WERI-Rb-1 (cell line): ENCODE results near the gene MZT2B.
"Not testable (repeated sequence)": the region's sequence is repeated elsewhere in the genome, so short reads cannot be mapped to it uniquely, and the experiment has no call there.

ENCODE experiments used
- DNase-seq: peaks from one replicate; pipeline ENCODE4 v3.0.0-alpha.2; 2020
- H3K27ac ChIP-seq: fragments of 250-450 bp; sonication (Bioruptor Pico); 2 replicates; pipeline ENCODE4 v1.5.1; 2020; ENCODE audit warnings: mild to moderate bottlenecking, moderate library complexity
- H3K27me3 ChIP-seq: fragments of 250-450 bp; sonication (Bioruptor Pico); 2 replicates; pipeline ENCODE4 v1.5.1; 2021; ENCODE audit warnings: mild to moderate bottlenecking, low read depth, moderate library complexity; ENCODE audit not compliant: insufficient read depth, severe bottlenecking
- H3K36me3 ChIP-seq: fragments of 250-450 bp; sonication (Bioruptor Pico); 2 replicates; pipeline ENCODE4 v1.5.1; 2020; ENCODE audit warnings: mild to moderate bottlenecking, moderate library complexity
- H3K4me3 ChIP-seq: 2 replicates; pipeline ENCODE4 v1.5.1; 2011; ENCODE audit warnings: low read depth, mild to moderate bottlenecking, control low read depth, low read length
- H3K9me3 ChIP-seq: fragments of 250-450 bp; sonication (Bioruptor Pico); 2 replicates; pipeline ENCODE4 v1.5.1; 2021; ENCODE audit warnings: mild to moderate bottlenecking, moderate library complexity; ENCODE audit not compliant: severe bottlenecking
- CTCF ChIP-seq: IDR thresholded peaks from 2 replicates; pipeline ENCODE4 v1.5.1; 2011; ENCODE audit warnings: low read depth, mild to moderate bottlenecking, control low read depth, inconsistent platforms, low read length

Gene MZT2B

GRCh38 chr2:130193824-130194223 lies 11.8 kb downstream of the MZT2B start:
- not testable (repeated sequence) for H3K36me3 ChIP-seq, H3K27me3 ChIP-seq, DNase-seq, H3K27ac ChIP-seq, H3K9me3 ChIP-seq, H3K4me3 ChIP-seq

GRCh38 chr2:130195089-130195635 lies 13.1 kb downstream of the MZT2B start:
- H3K9me3 ChIP-seq, DNase-seq, H3K27ac ChIP-seq, H3K36me3 ChIP-seq, H3K4me3 ChIP-seq, H3K27me3 ChIP-seq: not testable (repeated sequence)

- H3K27me3 ChIP-seq, H3K4me3 ChIP-seq, DNase-seq, H3K36me3 ChIP-seq, H3K27ac ChIP-seq, H3K9me3 ChIP-seq: not testable (repeated sequence)
Observed at GRCh38 chr2:130196052-130196451, 14.0 kb downstream of the MZT2B start.

- no peak for DNase-seq
- no peaks in the 10 kb centered on the region for H3K9me3 ChIP-seq
- no peak for TF ChIP-seq CTCF
- no peaks in the 10 kb centered on the region for H3K27me3 ChIP-seq
- H3K36me3 ChIP-seq: no peaks in the 10 kb centered on the region
- H3K4me3 ChIP-seq: no peak within 1 kb of the TSS
- no peak within 1 kb of the TSS for H3K27ac ChIP-seq
Observed at GRCh38 chr2:130198343-130198742, 16.3 kb downstream of the MZT2B start, which contains the start of gene TUBA3E. Gene TUBA3E (minus strand): TSS chr2:130198439. CDS start chr2:130198360, 79 bp downstream.

GRCh38 chr2:130202518-130202917 lies 20.5 kb downstream of the MZT2B start:
- not testable (repeated sequence) for DNase-seq, H3K9me3 ChIP-seq

GRCh38 chr2:130203150-130203549 lies 21.1 kb downstream of the MZT2B start:
- not testable (repeated sequence) for H3K36me3 ChIP-seq, H3K27ac ChIP-seq, H3K27me3 ChIP-seq, DNase-seq, H3K4me3 ChIP-seq, H3K9me3 ChIP-seq

More at GRCh38 chr2:130202518-130202917, 20.5 kb downstream of the MZT2B start:
- not testable (repeated sequence) for H3K36me3 ChIP-seq, H3K4me3 ChIP-seq, H3K27ac ChIP-seq, H3K27me3 ChIP-seq

- not testable (repeated sequence) for H3K4me3 ChIP-seq, DNase-seq, H3K27ac ChIP-seq, H3K36me3 ChIP-seq, H3K27me3 ChIP-seq, H3K9me3 ChIP-seq
Observed at GRCh38 chr2:130207051-130207450, 25.0 kb downstream of the MZT2B start.

- H3K27me3 ChIP-seq, H3K36me3 ChIP-seq, H3K4me3 ChIP-seq, DNase-seq, H3K27ac ChIP-seq, H3K9me3 ChIP-seq: not testable (repeated sequence)
Observed at GRCh38 chr2:130219147-130219546, 37.1 kb downstream of the MZT2B start.

- H3K4me3 ChIP-seq, H3K27ac ChIP-seq, H3K27me3 ChIP-seq, H3K36me3 ChIP-seq, H3K9me3 ChIP-seq, DNase-seq: not testable (repeated sequence)
Observed at GRCh38 chr2:130220505-130220904, 38.4 kb downstream of the MZT2B start.

GRCh38 chr2:130222523-130222922 lies 40.5 kb downstream of the MZT2B start:
- not testable (repeated sequence) for H3K4me3 ChIP-seq, H3K9me3 ChIP-seq, H3K27me3 ChIP-seq, DNase-seq, H3K36me3 ChIP-seq, H3K27ac ChIP-seq

- not testable (repeated sequence) for H3K4me3 ChIP-seq, H3K27me3 ChIP-seq, H3K27ac ChIP-seq, DNase-seq, H3K36me3 ChIP-seq, H3K9me3 ChIP-seq
Observed at GRCh38 chr2:130228005-130228404, 45.9 kb downstream of the MZT2B start.

- not testable (repeated sequence) for H3K4me3 ChIP-seq, H3K36me3 ChIP-seq, H3K27me3 ChIP-seq, H3K27ac ChIP-seq, DNase-seq, H3K9me3 ChIP-seq
Observed at GRCh38 chr2:130228467-130229160, 46.6 kb downstream of the MZT2B start.

GRCh38 chr2:130229161-130229510 lies 47.1 kb downstream of the MZT2B start:
- H3K36me3 ChIP-seq, H3K4me3 ChIP-seq, H3K27me3 ChIP-seq, H3K27ac ChIP-seq, DNase-seq, H3K9me3 ChIP-seq: not testable (repeated sequence)

GRCh38 chr2:130230376-130230775 lies 48.3 kb downstream of the MZT2B start:
- not testable (repeated sequence) for H3K36me3 ChIP-seq, H3K4me3 ChIP-seq, H3K27me3 ChIP-seq, H3K9me3 ChIP-seq, H3K27ac ChIP-seq, DNase-seq
